Small intestine (tissue), 7 donors: Measurements from ENCODE around the gene PLA2G4A. TPM values are rescaled to one million over a fixed set of nuclear protein-coding genes. Genes with fewer than 3 reads are reported as not detected.
"Not testable (repeated sequence)": the region's sequence is repeated elsewhere in the genome, so short reads cannot be mapped to it uniquely, and the experiment has no call there.

Experiments
- DNase-seq, 2 donors: peaks; one replicate each; pipeline versions ENCODE4 v3.0.0 to v3.0.0-alpha.2; 2013
- FAIRE-seq: peaks from 2 replicates; lab custom pipeline; 2012; peaks lifted over from hg19 to GRCh38; lab: Jason Lieb, UNC
- H3K27ac ChIP-seq, 3 donors: one replicate each; pipeline ENCODE4 v1.5.1; 2013; ENCODE audit warnings: low read length in 2 of 3, mild to moderate bottlenecking in 2 of 3, control low read depth in 1 of 3, inconsistent platforms in 1 of 3, low read depth in 1 of 3, moderate library complexity in 1 of 3
- H3K27me3 ChIP-seq, 3 donors: one replicate each; pipeline ENCODE4 v1.6.1; 2013; ENCODE audit warnings: low read length in 3 of 3, inconsistent platforms in 1 of 3; ENCODE audit not compliant: control insufficient read depth in 3 of 3, insufficient read depth in 3 of 3
- H3K36me3 ChIP-seq, 3 donors: one replicate each; pipeline ENCODE4 v1.6.1; 2013; ENCODE audit warnings: low read length in 3 of 3, inconsistent platforms in 1 of 3, low read depth in 1 of 3, mild to moderate bottlenecking in 1 of 3, moderate library complexity in 1 of 3; ENCODE audit not compliant: control insufficient read depth in 3 of 3, insufficient read depth in 2 of 3
- H3K4me1 ChIP-seq, 3 donors: one replicate each; pipeline ENCODE4 v1.6.1; 2013; ENCODE audit warnings: low read length in 2 of 3, inconsistent platforms in 1 of 3, low read depth in 1 of 3, mild to moderate bottlenecking in 1 of 3, moderate library complexity in 1 of 3; ENCODE audit not compliant: control insufficient read depth in 3 of 3, insufficient read depth in 2 of 3
- H3K4me3 ChIP-seq, 3 donors: one replicate each; pipeline ENCODE4 v1.5.1; 2013; ENCODE audit warnings: low read length in 3 of 3, control low read depth in 1 of 3, inconsistent platforms in 1 of 3, low read depth in 1 of 3, mild to moderate bottlenecking in 1 of 3, moderate library complexity in 1 of 3
- H3K9me3 ChIP-seq, 2 donors: one replicate each; pipeline ENCODE4 v1.6.1; 2013; ENCODE audit warnings: low read depth in 1 of 2, low read length in 1 of 2; ENCODE audit not compliant: control insufficient read depth in 2 of 2, insufficient read depth in 1 of 2
- WGBS, 3 donors: extraction: QIAGEN DNeasy Blood & Tissue Kit; methylation state at CpG; one replicate each; pipeline ENCODE4 v1.1.7; 2013; 5-methylcytosine and 5-hydroxymethylcytosine counted together
- polyA plus RNA-seq, 4 donors: library from polyadenylated mRNA; stranded (reverse) in 3 of 4; unstranded in 1 of 4; fragments of 200-250 nt in 3 of 4; fragments of 120-200 nt in 1 of 4; gene quantifications; one replicate each; pipeline versions ENCODE4 v1.2.1 to v1.2.3, GENCODE V29; 2013
- donor health status: healthy with polysubstance abuse.
- donor health status: control.
- donor health status: control.
- donor health status: Bipolar disorder and iron deficiency.
- donor health status: healthy.

PLA2G4A gene
- polyA plus RNA-seq, 4 donors, result 11.3 to 22.8 (median 14.8) TPM

- Histone ChIP-seq H3K27ac (no peak overlapping the region), H3K27me3 (no peaks in the 10 kb centered on the region), H3K4me3 (no peak overlapping the region), H3K36me3 (no peaks in the 10 kb centered on the region), H3K4me1 (peaks cover 0 to 2% (median 0%) of the 10 kb centered on the region in 3 donors), H3K9me3 (no peaks in the 10 kb centered on the region)
- no peak for DNase-seq
- no peak for FAIRE-seq
Measured at GRCh38 chr1:186901631-186902030, 72.9 kb downstream of the PLA2G4A start.

- FAIRE-seq (no peak), DNase-seq (no peak)
- WGBS, 3 donors, result 76 to 96% (median 90%) methylated on average over 7 of the region's 7 CpGs
- no peak overlapping the region for H3K4me3 ChIP-seq
- no peaks in the 10 kb centered on the region for H3K27me3 ChIP-seq
- H3K9me3 ChIP-seq, result no peaks in the 10 kb centered on the region
- no peak overlapping the region for H3K27ac ChIP-seq
- H3K36me3 ChIP-seq, result no peaks in the 10 kb centered on the region
- H3K4me1 ChIP-seq, result peaks cover 0 to 2% (median 0%) of the 10 kb centered on the region in 3 donors
Measured at GRCh38 chr1:186903374-186904136, 74.8 kb downstream of the PLA2G4A start.

- no peak for FAIRE-seq
- WGBS, 3 donors, result 37 to 48% (median 40%) methylated on average over 3 of the region's 3 CpGs
Measured at GRCh38 chr1:186904361-186904760, 75.6 kb downstream of the PLA2G4A start.

GRCh38 chr1:186905561-186905960 is 76.8 kb downstream of the PLA2G4A start:
- DNase-seq, result no peak
- WGBS, 3 donors, result 39 to 82% (median 53%) methylated on average over 1 of the region's 1 CpG
- Histone ChIP-seq H3K4me1 (peaks cover 0 to 2% (median 0%) of the 10 kb centered on the region in 3 donors), H3K36me3 (no peaks in the 10 kb centered on the region), H3K27me3 (no peaks in the 10 kb centered on the region), H3K9me3 (no peaks in the 10 kb centered on the region), H3K4me3 (no peak overlapping the region), H3K27ac (no peak overlapping the region)
- FAIRE-seq, result no peak

More at GRCh38 chr1:186904361-186904760, 75.6 kb downstream of the PLA2G4A start:
- DNase-seq, result peak in 1 of 2 donors; percentile 84
- H3K9me3 ChIP-seq, result no peaks in the 10 kb centered on the region
- no peaks in the 10 kb centered on the region for H3K27me3 ChIP-seq
- no peak overlapping the region for H3K27ac ChIP-seq
- peaks cover 0 to 2% (median 0%) of the 10 kb centered on the region in 3 donors for H3K4me1 ChIP-seq
- no peaks in the 10 kb centered on the region for H3K36me3 ChIP-seq
- H3K4me3 ChIP-seq, result no peak overlapping the region

- H3K27ac ChIP-seq, result no peak overlapping the region
- WGBS, 3 donors, result 73 to 83% (median 77%) methylated on average over 4 of the region's 4 CpGs
- no peak for FAIRE-seq
- DNase-seq, result no peak
- peaks cover 0 to 3% of the 10 kb centered on the region in 2 donors for H3K9me3 ChIP-seq
- no peaks in the 10 kb centered on the region for H3K4me1 ChIP-seq
- no peak overlapping the region for H3K4me3 ChIP-seq
- no peaks in the 10 kb centered on the region for H3K27me3 ChIP-seq
- peaks cover 0 to 16% (median 2%) of the 10 kb centered on the region in 3 donors for H3K36me3 ChIP-seq
Measured at GRCh38 chr1:186915555-186915954, 86.8 kb downstream of the PLA2G4A start.

GRCh38 chr1:186917106-186917786 is 88.5 kb downstream of the PLA2G4A start:
- peak in 1 of 2 donors; percentile 28 for DNase-seq
- not testable (repeated sequence) for H3K27ac ChIP-seq, H3K4me3 ChIP-seq, H3K27me3 ChIP-seq, H3K4me1 ChIP-seq, FAIRE-seq
- Histone ChIP-seq H3K9me3 (peaks cover 0 to 11% of the 10 kb centered on the region in 2 donors), H3K36me3 (peaks cover 0 to 18% (median 2%) of the 10 kb centered on the region in 3 donors)
- WGBS, 3 donors, result 82 to 88% (median 87%) methylated on average over 14 of the region's 14 CpGs

- not testable (repeated sequence) for FAIRE-seq, H3K27me3 ChIP-seq, H3K4me3 ChIP-seq, H3K27ac ChIP-seq
- WGBS, 3 donors, result 85 to 87% (median 86%) methylated on average over 5 of the region's 5 CpGs
- peak in 1 of 2 donors; percentile 24 for DNase-seq
- Histone ChIP-seq H3K4me1 (peaks cover 0 to 19% (median 0%) of the 10 kb centered on the region in 3 donors), H3K36me3 (peaks cover 0 to 25% (median 2%) of the 10 kb centered on the region in 3 donors), H3K9me3 (peaks cover 0 to 13% of the 10 kb centered on the region in 2 donors)
Measured at GRCh38 chr1:186921386-186921785, 92.6 kb downstream of the PLA2G4A start.

GRCh38 chr1:186922814-186923213 is 94.1 kb downstream of the PLA2G4A start:
- H3K4me3 ChIP-seq, H3K27me3 ChIP-seq, FAIRE-seq: not testable (repeated sequence)
- peak; percentile 48 to 65 for DNase-seq
- peaks cover 0 to 20% (median 2%) of the 10 kb centered on the region in 3 donors for H3K36me3 ChIP-seq
- peaks cover 0 to 13% of the 10 kb centered on the region in 2 donors for H3K9me3 ChIP-seq
- peak overlapping the region in 1 of 3 donors; percentile 55 for H3K27ac ChIP-seq
- 32 to 58% (median 36%) methylated on average over 4 of the region's 4 CpGs for WGBS, 3 donors
- H3K4me1 ChIP-seq, result peaks cover 0 to 32% (median 3%) of the 10 kb centered on the region in 3 donors
